H9 (cell line): Measurements from ENCODE around the gene FREM2. TPM values are rescaled to one million over a fixed set of nuclear protein-coding genes. Genes with fewer than 3 reads are reported as not detected.

Source experiments
- DNase-seq: peaks from one replicate; pipeline ENCODE4 v3.0.0-alpha.2; 2017
- H2AFZ ChIP-seq: one replicate; pipeline ENCODE4 v1.6.1; 2013; ENCODE audit warnings: mild to moderate bottlenecking, low read length, control low read depth, moderate library complexity
- H2AK5ac ChIP-seq: 2 replicates; pipeline ENCODE4 v1.6.1; 2013; ENCODE audit warnings: low read length, control low read depth, mixed read lengths; ENCODE audit not compliant: insufficient read length
- H2BK120ac ChIP-seq: one replicate; pipeline ENCODE4 v1.6.1; 2013; ENCODE audit warnings: low read depth, mild to moderate bottlenecking, low read length, control low read depth, inconsistent platforms; ENCODE audit not compliant: poor library complexity, severe bottlenecking
- H2BK12ac ChIP-seq: 2 replicates; pipeline ENCODE4 v1.6.1; 2013; ENCODE audit warnings: low read length, control low read depth, mixed read lengths, low read depth; ENCODE audit not compliant: insufficient read length
- H2BK15ac ChIP-seq: 2 replicates; pipeline ENCODE4 v1.6.1; 2013; ENCODE audit warnings: low read depth, low read length, control low read depth
- H2BK20ac ChIP-seq: one replicate; pipeline ENCODE4 v1.6.1; 2013; ENCODE audit warnings: low read depth, mild to moderate bottlenecking, low read length, control low read depth, inconsistent platforms; ENCODE audit not compliant: poor library complexity, severe bottlenecking
- H2BK5ac ChIP-seq: 2 replicates; pipeline ENCODE4 v1.6.1; 2013; ENCODE audit warnings: low read length, control low read depth, mixed read lengths; ENCODE audit not compliant: insufficient read length
- H3K14ac ChIP-seq: 2 replicates; pipeline ENCODE4 v1.6.1; 2013; ENCODE audit warnings: low read length, control low read depth; ENCODE audit not compliant: insufficient read depth
- H3K18ac ChIP-seq: 2 replicates; pipeline ENCODE4 v1.6.1; 2013; ENCODE audit warnings: low read depth, mild to moderate bottlenecking, mixed read lengths, low read length, control low read depth; ENCODE audit not compliant: insufficient read length
- H3K23ac ChIP-seq: 2 replicates; pipeline ENCODE4 v1.6.1; 2013; ENCODE audit warnings: low read length, control low read depth, mixed read lengths, low read depth; ENCODE audit not compliant: insufficient read length
- H3K23me2 ChIP-seq: 2 replicates; pipeline ENCODE4 v1.6.1; 2013; ENCODE audit warnings: low read depth, mild to moderate bottlenecking, mixed read lengths, low read length, control low read depth; ENCODE audit not compliant: insufficient read length, poor library complexity, severe bottlenecking
- H3K27ac ChIP-seq: 2 replicates; pipeline ENCODE4 v1.5.1; 2013; ENCODE audit warnings: low read length, control low read depth, mixed read lengths, low read depth; ENCODE audit not compliant: insufficient read length
- H3K27me3 ChIP-seq: 2 replicates; pipeline ENCODE4 v1.6.1; 2013; ENCODE audit warnings: low read length, control low read depth, inconsistent platforms; ENCODE audit not compliant: insufficient read depth
- H3K4ac ChIP-seq: 2 replicates; pipeline ENCODE4 v1.6.1; 2013; ENCODE audit warnings: low read depth, mild to moderate bottlenecking, control low read depth, inconsistent platforms, low read length, moderate library complexity
- H3K4me1 ChIP-seq: 2 replicates; pipeline ENCODE4 v1.6.1; 2013; ENCODE audit warnings: low read length, control low read depth, inconsistent platforms; ENCODE audit not compliant: insufficient read depth
- H3K4me2 ChIP-seq: 2 replicates; pipeline ENCODE4 v1.6.1; 2013; ENCODE audit warnings: low read length, control low read depth, mixed read lengths; ENCODE audit not compliant: insufficient read length, insufficient read depth
- H3K56ac ChIP-seq: 2 replicates; pipeline ENCODE4 v1.6.1; 2013; ENCODE audit warnings: low read depth, mild to moderate bottlenecking, mixed read lengths, low read length, control low read depth; ENCODE audit not compliant: insufficient read length
- H3K79me1 ChIP-seq: 2 replicates; pipeline ENCODE4 v1.6.1; 2013; ENCODE audit warnings: low read depth, mild to moderate bottlenecking, moderate library complexity, low read length, control low read depth, inconsistent platforms; ENCODE audit not compliant: insufficient read depth, poor library complexity, severe bottlenecking
- H3K79me2 ChIP-seq: 2 replicates; pipeline ENCODE4 v1.6.1; 2013; ENCODE audit warnings: low read length, control low read depth, inconsistent platforms; ENCODE audit not compliant: insufficient read depth
- H3K9ac ChIP-seq: 2 replicates; pipeline ENCODE4 v1.6.1; 2013; ENCODE audit warnings: low read length, control low read depth, mixed read lengths; ENCODE audit not compliant: insufficient read length; ENCODE audit errors: extremely low read depth
- H3K9me3 ChIP-seq: one replicate; pipeline ENCODE4 v1.6.1; 2013; ENCODE audit warnings: low read depth, low read length, inconsistent platforms; ENCODE audit not compliant: control insufficient read depth
- H3T11ph ChIP-seq: one replicate; pipeline ENCODE4 v1.6.1; 2013; ENCODE audit warnings: mild to moderate bottlenecking, low read length, control low read depth, inconsistent platforms
- H4K20me1 ChIP-seq: one replicate; pipeline ENCODE4 v1.6.1; 2013; ENCODE audit not compliant: control insufficient read depth, insufficient read length, insufficient read depth
- H4K5ac ChIP-seq: 2 replicates; pipeline ENCODE4 v1.6.1; 2013; ENCODE audit warnings: low read depth, mild to moderate bottlenecking, mixed read lengths, low read length, control low read depth; ENCODE audit not compliant: insufficient read length
- H4K8ac ChIP-seq: replicated peaks from 2 replicates; pipeline ENCODE4 v1.6.1; 2013; ENCODE audit warnings: low read length, control low read depth, mixed read lengths, low read depth; ENCODE audit not compliant: insufficient read length
- H4K91ac ChIP-seq: 2 replicates; pipeline ENCODE4 v1.6.1; 2013; ENCODE audit warnings: low read depth, mild to moderate bottlenecking, moderate library complexity, mixed read lengths, low read length, control low read depth; ENCODE audit not compliant: insufficient read length
- H3K27ac Mint-ChIP-seq, 3 experiments: 2 replicates in 2 of 3; 3 replicates in 1 of 3; pipeline ENCODE4 v1.8.0; 2020 to 2021; ENCODE audit warnings: mixed read lengths in 3 of 3, mild to moderate bottlenecking in 1 of 3, moderate library complexity in 1 of 3
- H3K27me3 Mint-ChIP-seq: 2 replicates; pipeline ENCODE4 v1.8.0; 2021; ENCODE audit warnings: low read depth, mild to moderate bottlenecking, moderate library complexity, mixed read lengths
- H3K36me3 Mint-ChIP-seq, 3 experiments: 2 replicates in 2 of 3; 3 replicates in 1 of 3; pipeline ENCODE4 v1.8.0; 2020 to 2021; ENCODE audit warnings: low read depth in 3 of 3, mixed read lengths in 3 of 3; ENCODE audit not compliant: insufficient read depth in 1 of 3
- H3K4me1 Mint-ChIP-seq, 2 experiments: 2 replicates each; pipeline ENCODE4 v1.8.0; 2020; ENCODE audit warnings: mixed read lengths in 2 of 2
- H3K4me3 Mint-ChIP-seq, 2 experiments: 2 replicates in 1 of 2; 3 replicates in 1 of 2; pipeline ENCODE4 v1.8.0; 2020 to 2021; ENCODE audit warnings: mild to moderate bottlenecking in 2 of 2, mixed read lengths in 2 of 2, moderate library complexity in 1 of 2
- H3K9me3 Mint-ChIP-seq, 2 experiments: 2 replicates in 1 of 2; 3 replicates in 1 of 2; pipeline ENCODE4 v1.8.0; 2020; ENCODE audit warnings: mild to moderate bottlenecking in 2 of 2, mixed read lengths in 2 of 2, moderate library complexity in 1 of 2
- CTCF ChIP-seq: fragments of 200-600 bp; sonication (generic); conservative IDR thresholded peaks from 3 replicates; pipeline ENCODE4 v1.8.0; 2021; ENCODE audit warnings: antibody characterized with exemption, mild to moderate bottlenecking
- WGBS: extraction: QIAGEN DNeasy Blood & Tissue Kit; methylation state at CpG from one replicate; pipeline ENCODE4 v1.1.7; 2013; ENCODE audit warnings: missing lambda C conversion rate, low lambda C conversion rate, mixed read lengths; ENCODE audit not compliant: insufficient read length; ENCODE audit errors: extremely low coverage; 5-methylcytosine and 5-hydroxymethylcytosine counted together
- total RNA-seq: library from RNA; stranded (reverse); gene quantifications from 2 replicates; pipeline ENCODE4 v1.2.1, GENCODE V29; 2021

Gene FREM2
- total RNA-seq, 1 experiment from 2014 or later, result 16.0 TPM

DNA sequence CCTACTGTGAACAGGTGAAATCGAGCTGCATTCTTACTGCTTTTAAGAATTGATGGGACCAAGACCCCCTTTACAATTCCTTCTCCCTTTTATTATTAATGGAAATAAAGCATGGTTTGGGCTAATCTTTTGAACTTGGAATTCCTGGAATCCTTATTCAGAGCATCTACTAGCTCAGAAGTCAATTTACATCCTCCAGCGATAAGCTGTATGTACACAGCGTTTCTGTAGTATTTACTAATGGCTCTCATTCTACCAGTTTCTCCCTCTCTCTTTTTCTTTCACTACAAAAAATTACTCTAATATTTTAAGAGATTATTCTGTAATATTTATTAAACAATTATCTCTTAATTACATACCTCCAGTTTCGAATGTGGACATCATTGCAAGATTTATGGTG, 31.5 kb downstream of the FREM2 start:
- Histone ChIP-seq H3K14ac (no peak overlapping the region), H4K91ac (no peak overlapping the region), H3K4ac (no peak overlapping the region), H3K23ac (no peak overlapping the region), H3K23me2 (no peaks in the 10 kb centered on the region), H3K18ac (no peak overlapping the region), H3K79me1 (no peaks in the 10 kb centered on the region), H3K79me2 (no peaks in the 10 kb centered on the region), H2BK15ac (no peak overlapping the region), H4K5ac (no peak overlapping the region), H3K27me3 (no peaks in the 10 kb centered on the region), H3K4me2 (no peak overlapping the region), H3K27ac (no peak overlapping the region), H4K8ac (no peak overlapping the region), H2BK12ac (no peak overlapping the region), H4K20me1 (no peaks in the 10 kb centered on the region), H3K4me1 (no peaks in the 10 kb centered on the region), H2AFZ (no peak overlapping the region), H3K9ac (no peak overlapping the region), H2BK120ac (no peak overlapping the region), H2BK20ac (no peak overlapping the region), H3T11ph (no peak overlapping the region), H2BK5ac (no peak overlapping the region), H2AK5ac (no peak overlapping the region), H3K56ac (no peak overlapping the region), H3K9me3 (no peaks in the 10 kb centered on the region)
- no peaks in the 10 kb centered on the region for H3K27me3 Mint-ChIP-seq
- no peak for DNase-seq
- WGBS, result no CpG with 5 or more reads among the region's 4 CpGs
- no peak overlapping the region for H3K27ac Mint-ChIP-seq
- peaks cover 0 to 2% (median 0%) of the 10 kb centered on the region in 3 experiments; a peak in 1 of 7 replicates for H3K36me3 Mint-ChIP-seq
- H3K4me1 Mint-ChIP-seq, result no peaks in the 10 kb centered on the region; a peak in 1 of 4 replicates
- no peaks in the 10 kb centered on the region for H3K9me3 Mint-ChIP-seq
- no peak for TF ChIP-seq CTCF
- no peak overlapping the region for H3K4me3 Mint-ChIP-seq
